Measurements from ENCODE around the gene ETNK2.

ETNK2 gene

DNA sequence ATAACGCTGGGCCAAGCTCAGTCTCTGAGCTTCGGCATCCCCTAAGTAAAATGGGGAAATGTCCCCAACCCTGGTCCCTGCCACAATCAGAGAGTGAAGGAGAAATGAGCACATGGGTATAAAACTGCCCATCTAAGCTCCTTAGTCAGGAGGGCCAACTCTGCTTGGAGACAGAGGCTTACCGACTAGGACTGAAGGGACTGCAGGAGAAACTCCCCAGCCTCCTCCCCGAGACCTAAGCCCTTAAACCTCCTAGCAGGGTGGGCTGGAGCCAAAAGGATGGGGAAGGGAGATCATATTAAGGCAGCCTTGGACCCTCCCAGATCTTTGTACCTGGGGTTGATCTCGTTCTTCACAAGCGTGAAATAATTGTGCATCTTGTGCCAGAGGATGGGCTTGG lies 5.5 kb downstream of the ETNK2 start:
- DNase-seq, result no peak

DNA sequence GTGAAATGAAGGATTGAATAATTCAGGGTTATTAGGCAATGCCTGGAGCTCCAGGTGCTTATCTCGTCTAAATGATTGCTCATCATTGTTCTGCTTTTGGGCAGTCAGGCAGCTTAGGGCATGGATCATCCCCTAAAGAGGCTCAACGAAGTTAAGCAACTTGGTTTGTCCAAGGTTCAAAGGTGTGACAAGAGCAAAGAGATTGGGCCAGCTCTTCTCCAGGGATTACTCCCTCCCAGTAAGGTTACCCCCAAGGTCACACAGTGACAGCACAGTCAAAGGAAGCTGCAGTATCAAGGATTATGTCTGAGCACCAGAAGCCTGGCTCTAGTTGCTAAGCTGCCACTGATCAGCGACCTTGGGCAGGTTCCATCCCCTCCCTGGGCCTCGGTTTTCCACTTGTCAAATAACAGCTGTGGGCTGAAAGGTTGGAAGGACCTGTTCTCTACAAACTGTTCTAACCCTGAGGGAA lies 6.8 kb downstream of the ETNK2 start:
- no peak for DNase-seq

DNA sequence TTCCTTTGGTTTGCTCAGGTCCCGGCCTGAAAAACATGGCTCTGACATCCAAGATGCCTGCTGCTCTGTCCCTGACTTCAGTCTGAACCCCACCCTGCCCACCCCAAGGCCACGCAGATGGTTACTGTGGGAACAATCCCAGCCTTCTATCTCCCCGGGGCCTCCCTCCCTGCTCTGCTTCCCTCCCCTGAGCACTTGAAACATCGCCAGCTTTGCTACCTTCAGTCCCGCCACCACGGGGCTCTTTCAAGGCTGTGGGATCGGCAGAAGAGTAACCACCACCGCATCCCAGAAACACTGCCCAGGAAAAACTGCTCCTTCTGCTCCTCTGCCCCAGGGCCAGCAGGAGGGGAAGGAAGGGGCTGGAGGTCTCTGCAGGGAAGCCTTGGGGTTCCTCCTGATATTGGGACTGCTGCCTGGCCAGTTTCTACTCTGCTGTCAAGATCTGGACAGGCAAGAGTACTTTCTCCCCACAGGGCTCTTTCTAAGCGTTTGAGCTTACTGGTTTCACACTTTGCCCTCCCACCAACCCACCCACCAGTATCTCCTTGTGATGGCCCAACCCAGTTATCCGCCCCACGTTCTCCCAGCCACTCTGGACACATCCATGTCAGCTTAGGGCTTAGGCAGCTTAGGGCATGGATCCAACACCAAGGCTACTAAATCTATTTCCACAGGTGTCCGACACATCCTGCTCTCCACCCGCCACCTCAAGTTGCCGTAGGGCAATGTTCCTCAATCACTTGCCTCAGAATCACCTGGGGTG lies 8.4 kb downstream of the ETNK2 start:
- no peak for DNase-seq

DNA sequence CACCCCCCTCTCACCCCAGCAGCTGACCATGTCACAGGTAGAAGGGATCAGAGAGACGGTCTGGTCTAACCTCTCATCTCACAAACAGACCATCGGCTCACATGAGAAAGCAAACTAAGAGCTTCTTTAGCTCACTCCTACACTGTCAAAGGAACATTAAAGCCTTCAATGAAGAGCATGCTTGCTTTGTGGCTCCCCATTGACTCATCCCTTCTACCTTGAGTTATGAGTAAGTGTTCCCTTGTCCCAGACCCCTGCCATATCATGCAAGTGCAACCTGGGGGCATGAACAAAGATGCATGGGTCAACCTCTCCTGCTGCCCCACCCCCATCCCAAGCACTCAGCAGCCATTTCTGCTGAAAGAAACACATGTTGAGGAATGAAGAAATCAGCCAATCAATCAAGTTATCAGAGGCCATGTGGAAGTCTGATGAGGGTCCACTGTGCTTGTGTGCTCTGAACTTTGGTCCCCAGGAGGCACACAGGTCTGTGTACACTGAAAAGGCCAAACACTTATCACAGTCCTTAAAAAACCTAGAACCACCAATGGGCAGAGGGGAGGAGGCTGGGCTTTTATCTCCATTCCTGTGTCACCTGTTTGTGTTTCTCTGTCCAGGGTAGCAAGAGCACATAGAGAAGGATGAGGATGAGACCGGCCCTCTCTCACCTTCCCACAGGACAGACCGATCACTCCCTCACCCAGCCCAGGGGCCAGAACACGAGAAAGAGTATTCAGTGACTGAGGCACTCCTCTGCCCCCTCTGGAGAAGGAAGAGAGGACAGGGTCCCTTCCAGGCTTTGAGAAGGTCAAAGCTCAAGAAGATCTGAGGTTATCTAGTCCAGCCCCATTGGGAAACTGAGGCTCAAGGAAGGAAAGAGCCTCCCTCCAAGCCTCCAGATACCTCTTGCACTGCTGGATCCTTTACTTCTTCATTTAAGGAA lies 9.5 kb downstream of the ETNK2 start:
- no peak for DNase-seq

DNA sequence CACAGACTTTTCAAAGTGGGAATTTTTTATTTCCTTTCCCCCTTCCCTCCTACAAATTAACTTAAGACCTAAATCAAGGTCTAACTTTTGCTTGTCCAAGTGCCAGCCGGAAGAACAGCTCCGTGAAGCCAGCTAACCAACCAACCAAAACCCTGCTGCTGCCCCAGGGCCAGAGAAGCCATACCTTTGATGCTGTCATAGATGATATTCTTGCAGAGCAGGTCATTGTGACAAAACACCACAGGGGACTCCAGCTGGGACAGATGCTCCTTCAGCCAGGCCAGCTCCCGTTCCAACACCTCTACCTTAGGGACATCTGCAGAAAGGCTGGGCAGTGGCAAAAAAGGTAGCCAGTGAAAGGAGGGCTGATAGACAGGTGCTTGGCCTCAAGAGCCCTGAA lies 10.7 kb downstream of the ETNK2 start:
- DNase-seq, result no peak

DNA sequence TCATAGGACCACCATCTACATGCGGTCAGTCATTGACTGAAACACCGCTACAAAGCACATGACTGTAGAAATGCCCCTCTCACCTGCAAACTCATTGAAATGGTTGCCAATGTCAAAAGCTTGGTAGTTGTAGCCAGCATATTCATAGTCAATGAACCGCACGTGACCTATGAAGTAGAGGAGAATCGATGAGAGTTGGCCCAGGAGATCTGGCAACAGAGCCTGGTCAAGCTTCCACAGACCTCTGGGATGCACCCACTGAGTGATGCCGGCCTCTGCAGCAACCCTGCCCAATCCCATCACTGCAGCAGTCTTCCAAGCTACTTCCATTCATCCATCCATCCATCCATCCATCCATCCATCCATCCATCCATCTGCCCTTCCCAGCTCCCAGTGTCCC lies 11.9 kb downstream of the ETNK2 start:
- no peak for DNase-seq

DNA sequence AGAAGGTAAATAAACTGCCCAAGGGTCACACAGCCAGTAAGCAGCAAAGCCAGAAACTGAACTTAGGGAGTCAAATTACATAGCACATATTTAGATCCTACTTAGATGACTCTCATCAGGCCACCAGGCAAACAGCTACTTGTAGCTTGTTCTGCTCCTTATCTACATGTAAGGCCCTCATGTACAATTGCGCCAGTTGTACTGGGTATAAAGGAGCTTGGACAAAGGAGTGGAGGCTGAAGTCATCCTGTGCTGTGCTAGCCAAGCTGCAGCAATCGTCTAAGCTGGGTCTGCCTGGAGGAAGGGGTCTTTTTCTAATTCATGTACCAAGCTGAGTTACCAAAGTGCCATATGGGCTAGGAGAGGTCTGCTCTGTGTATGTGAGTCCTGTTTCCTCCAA lies 12.8 kb downstream of the ETNK2 start:
- DNase-seq, result no peak

DNA sequence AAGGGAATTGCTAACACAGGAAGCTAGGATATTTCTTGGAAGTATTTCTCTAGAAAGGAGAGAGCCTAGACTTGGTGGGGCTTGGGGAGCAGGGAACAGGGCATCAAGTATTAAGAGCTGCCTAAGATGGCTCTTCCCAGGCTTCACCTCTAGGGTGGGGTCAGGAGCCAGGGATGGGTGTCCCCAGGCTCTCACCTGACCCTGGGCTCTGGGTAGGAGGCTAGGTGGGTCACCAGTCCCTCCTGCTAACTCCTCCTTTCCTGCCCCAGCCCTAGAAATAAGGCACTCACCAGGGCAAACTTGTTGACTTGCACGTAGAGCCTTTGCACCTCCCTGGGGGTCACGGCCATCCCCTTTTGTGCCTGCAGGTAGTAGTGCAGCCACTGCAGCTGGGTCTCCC lies 15.0 kb downstream of the ETNK2 start:
- DNase-seq, result no peak

DNA sequence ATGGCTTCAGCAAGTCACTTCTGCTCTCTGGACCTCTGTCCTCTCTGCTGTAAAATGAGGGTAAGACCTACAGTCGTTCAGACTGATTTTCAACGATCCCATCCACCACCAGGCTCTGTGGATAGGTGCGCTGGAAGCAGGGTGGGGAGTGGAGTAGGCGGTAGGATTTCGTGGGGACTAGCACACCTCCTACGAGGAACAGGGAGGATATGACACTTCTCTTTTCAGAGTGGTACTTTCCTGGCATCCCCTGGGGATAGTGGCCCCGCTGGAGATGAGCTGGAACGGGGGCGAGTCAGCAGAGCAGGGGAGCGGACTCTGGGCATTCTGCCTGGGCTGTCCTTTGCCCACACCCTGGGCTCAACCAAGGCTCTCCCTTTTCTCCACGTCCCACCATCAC lies 17.7 kb downstream of the ETNK2 start:
- DNase-seq, result no peak

DNA sequence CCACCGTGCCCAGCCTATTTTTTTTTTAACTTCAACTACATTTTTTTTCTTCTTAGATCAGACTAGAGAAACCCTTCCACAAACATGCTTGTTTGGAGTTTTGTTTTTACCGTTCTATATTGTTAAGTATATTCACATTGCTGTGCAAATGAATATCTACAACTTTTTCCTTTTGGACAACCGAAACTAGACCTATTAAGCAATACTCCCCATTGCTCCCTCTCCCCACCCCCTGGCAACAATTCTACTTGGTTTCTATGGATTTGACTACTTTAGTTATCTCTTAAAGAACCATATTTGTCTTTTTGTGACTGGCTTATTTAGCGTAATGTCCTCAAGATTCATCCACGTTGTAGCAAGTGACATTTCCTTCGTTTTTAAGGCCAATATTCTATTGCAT lies 19.1 kb downstream of the ETNK2 start:
- no peak for DNase-seq

DNA sequence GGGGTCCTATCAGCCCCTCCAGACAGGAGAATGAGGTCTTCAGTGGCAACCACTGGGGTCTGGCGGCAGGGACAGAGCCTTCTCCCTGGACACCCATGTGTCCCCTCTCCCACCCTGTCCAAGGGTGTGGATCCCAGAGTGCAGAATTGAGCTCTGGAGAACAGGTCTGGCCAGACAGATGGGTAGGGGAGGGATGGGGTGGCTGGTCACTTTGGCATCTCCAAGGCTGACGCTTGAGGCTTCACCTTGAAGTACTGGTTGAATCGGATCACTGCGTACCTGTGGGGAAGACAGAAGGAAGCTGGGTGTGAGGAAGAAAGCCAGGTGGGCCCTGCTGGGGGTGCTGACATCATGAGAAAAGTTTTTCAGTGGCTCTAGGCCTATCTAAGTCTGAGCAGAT lies 19.9 kb downstream of the ETNK2 start:
- no peak for DNase-seq

DNA sequence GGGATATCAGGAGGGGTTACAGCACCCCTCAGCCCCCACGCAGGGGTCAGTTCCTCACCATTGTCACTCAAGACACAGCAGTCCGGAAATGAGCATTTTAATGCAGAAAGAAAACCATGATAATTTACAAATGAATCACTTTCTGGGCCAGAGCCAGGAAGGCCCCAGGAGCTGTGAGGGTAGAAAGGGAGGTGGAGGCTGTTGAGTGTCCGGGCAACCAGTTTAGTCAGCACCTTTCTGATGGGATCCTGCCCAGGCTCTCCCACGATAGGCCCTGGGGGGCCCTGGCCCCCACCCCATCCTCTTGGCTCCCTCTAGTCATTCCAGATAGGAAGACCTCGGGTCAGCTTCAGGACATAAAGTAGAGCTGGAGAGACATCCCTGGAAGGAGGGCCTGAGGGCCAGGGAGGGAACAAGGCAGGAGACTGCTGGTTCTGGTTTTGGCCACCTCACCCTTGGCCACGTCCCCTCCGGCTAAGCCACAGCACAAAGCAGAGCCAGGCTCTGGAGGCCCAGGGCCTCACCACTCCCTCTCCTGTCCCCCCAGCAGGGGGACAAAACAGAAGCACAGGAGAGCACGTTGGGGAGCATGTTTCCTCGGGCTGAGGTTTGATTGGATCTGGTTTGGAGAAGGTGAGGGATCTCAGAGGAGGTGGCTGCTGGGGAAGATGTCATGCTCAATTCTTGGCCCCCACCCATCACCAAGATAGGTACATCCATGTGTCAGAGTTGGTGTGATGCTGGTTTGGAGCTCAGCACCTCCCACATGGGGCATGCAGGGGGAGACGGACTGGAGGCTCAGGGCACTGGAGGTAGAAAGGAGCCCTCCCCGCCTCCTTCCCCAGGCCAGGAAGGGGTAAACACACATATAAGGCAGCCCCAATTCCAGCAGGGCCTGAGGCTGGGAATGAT lies 20.6 kb downstream of the ETNK2 start:
- DNase-seq, result no peak

DNA sequence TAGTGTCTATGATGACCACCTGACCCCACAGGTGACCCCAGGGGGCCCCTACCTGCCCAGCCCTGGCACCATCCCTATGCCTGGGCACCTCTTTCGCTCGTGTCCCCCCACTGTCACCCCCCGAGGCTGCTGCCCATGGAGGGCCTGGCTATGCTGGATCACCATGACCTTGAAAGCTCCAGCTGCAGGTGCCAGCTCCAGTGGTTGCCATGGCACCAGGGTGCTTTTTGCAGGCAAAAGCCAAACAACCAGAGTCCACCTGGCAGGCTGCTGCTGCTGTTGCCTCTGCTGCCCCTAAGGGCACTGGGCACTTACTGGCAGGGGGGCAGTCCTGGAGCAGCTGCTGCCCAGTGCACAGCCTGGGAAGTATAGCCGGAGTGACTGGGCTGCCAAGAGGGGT lies 21.7 kb downstream of the ETNK2 start:
- DNase-seq, result no peak

DNA sequence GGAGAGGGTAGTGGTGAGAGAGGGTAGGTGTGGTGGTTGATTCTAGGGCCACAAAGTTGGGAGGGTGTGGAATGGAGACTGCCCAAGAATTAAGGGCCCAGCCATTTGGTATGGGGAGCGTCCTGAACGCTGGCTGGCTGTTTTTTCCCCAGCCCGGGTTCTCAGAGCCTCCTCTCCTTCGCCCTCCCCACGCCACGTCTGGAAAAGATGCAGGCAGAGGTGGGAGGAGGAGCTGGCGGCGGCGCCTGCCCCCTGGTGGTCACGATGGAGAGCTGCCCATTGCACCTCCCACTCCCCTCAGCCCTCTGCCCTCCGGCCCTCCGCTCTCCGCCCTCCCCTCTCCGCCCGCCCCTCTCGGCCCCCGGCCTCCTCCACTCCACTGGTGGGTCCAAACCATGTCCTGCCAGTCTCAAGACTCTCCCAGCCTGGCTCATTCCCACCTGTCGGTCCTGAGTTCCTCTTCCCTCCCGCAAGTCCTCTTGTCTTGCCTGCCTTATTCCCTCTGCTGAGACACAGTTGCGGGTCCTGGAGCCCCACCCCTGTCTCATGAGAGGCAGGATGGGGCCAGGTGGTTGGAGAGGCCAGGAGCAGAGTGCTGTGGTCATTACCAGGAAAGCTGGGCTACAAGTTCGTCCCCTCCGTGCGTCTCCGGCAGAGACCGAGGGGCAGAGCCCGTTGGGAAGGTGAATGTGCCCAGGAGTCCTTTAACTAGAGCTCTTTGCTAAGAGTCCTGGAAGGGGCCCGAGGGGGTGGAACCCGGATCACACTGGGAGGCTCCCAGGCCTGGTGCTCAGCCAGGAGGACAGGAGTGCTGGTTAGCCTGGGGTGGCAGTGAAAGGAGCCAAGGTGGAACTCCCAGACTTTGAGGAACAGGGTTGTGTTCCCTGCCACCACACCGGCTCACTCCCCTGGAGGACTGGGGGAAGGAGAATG lies 22.6 kb downstream of the ETNK2 start:
- peak; percentile 63 for DNase-seq

DNA sequence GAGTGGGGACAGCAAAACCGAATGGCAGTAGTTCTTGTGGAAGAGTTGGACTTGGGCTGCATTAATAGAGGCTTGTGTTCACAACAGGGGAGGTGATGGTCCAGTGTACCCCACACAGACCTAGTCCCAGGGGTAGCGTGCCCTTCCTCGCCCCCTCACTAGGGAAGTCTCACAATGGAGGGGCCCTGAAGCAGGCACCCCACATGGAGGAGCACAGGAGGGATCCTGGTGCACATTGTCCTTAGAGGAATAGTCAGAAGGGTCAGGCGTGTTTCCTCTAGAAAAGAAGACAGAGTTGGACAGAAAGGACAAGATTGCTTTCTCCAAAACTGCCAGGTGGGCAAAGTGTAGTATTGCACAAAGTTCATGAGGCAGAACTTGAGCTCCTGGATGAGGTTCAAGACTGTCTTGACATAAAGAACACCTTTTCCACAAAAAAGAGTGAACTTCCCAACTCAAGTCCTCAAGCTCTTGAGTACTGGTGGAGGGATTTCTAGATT lies 23.3 kb downstream of the ETNK2 start:
- no peak for DNase-seq

DNA sequence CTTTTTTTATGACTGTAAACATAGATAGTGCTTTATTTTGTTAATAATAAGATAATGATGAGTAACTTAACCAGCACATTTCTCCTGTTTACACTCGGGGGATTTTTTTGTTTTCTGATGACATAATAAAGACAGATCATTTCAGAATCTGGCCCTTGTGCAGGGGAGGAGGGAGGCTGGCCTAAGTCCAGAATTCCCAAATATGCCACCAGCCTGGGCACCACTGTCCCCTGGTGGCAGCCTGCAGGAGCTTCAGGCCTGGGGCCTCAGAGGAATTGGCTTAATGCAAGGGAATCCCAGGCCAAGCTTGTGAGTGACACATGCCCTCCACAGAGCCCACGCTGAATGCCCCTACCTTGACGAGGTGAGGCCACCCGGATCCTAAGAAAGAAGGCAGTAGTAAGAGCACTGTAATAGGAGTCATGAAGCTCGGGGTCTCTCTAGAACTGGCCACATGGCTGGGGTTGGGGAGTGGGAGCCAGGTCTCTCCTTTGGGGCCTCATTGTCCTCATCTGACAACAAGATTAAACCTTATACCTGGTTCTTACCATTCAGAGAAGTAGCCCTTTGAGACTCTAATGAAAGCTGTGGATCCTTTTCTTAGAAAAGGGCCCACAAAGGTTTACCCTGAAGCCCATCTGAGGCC lies 24.1 kb downstream of the ETNK2 start:
- no peak for DNase-seq

DNA sequence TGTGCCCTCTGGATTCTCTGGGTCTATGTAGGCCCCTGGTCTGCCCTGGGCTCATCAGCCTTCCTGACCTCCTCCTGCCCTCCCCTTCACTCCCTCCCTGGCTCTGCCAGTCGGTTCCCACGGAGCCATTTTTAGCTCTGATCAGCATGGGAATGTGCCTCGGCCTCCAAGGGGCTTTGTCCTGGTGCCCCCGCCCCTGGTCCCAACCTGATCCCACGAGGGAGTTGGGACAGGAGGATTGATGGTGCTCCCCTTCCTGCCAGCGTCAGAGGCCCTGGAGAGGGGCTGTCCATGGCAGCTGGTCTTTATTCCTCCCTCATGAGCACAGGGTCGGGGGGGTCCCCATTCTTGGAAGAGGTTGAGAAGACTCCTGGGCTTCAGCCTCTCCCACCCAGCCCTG lies 24.9 kb downstream of the ETNK2 start:
- no peak for DNase-seq

DNA sequence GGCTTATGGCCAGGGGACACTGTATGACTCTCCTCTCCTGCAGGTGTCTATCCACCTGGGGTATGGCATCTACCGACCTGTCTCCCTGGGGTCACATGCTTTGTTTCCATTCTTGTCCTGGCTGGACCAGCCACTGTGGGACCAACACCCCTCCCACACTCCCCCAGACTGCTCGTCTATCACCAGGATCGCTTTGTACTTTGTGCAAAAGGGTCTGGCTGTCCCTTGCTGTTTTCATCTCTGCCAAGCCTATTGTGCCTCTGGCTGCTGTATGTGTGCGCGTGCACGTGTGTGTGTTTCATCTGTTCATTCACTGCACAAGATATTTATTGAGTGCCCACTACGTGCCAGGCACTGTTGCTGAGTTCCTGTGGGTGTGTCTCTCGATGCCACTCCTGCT lies 25.5 kb downstream of the ETNK2 start:
- no peak for DNase-seq

DNA sequence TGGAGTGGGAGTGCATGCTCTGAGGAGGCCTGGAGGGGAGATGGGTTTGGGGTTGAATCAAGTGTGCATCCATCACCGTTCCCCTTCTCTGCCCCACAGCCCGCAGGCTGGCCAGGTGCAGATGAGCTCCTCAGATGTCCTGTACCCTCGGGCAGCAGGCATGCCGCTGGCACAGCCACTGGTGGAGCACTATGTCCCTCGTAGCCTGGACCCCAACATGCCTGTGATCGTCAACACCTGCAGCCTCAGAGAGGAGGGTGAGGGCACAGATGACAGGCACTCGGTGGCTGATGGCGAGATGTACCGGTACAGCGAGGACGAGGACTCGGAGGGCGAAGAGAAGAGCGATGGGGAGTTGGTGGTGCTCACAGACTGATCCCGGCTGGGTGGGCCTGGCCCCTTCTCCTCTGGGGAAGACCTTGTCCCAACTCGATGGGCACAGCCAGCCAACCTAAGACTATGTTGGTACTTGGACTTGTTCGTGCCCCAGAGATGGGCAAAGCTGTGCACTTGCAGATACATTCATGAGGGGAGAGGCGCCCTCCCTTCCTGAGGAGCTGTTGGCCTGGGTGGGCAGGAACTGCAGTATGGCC lies 26.0 kb downstream of the ETNK2 start:
- DNase-seq, result no peak

DNA sequence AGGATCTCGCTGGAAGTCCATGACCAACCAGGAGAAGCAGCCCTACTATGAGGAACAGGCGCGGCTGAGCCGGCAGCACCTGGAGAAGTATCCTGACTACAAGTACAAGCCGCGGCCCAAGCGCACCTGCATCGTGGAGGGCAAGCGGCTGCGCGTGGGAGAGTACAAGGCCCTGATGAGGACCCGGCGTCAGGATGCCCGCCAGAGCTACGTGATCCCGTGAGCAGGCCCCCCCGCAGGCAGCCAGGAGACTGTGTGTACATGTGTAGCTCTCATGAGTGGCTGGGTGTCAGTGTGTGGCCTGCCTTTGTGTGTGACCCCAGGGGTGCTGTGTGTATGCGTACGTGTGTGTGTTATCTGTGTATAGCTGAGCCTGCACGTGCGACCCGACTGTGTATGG lies 27.2 kb downstream of the ETNK2 start:
- DNase-seq, result no peak

DNA sequence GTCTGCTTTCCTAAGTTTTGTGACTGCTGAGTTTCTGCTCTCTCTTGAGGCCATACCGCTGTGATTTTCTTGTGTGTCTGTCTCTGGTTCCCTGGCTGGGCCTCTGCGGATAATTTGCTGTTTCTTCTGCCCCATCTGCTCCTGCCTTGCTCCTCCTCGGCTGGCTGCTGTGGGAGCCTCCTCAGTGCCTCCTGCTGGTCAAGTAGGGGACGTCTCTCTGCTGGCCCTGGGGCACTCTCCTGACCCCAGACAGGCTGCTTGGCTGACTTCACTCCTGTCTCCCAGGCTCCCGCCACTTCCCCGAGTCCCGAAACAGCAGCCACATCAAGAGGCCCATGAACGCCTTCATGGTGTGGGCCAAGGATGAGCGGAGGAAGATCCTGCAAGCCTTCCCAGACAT lies 28.5 kb downstream of the ETNK2 start:
- DNase-seq, result no peak
